HG03575 (cell line): ENCODE measurements around the gene CNGA1.
A peak's percentile ranks its signal among the peaks of the same experiment; 100 is the strongest.

Source experiments
- ATAC-seq: cut with Tn5 transposase; IDR thresholded peaks from one replicate; pipeline ENCODE4 v1.9.1; 2021; ENCODE audit not compliant: unreplicated experiment, insufficient number of reproducible peaks, low FRiP score; ENCODE audit errors: extremely low read depth

The CNGA1 gene

DNA sequence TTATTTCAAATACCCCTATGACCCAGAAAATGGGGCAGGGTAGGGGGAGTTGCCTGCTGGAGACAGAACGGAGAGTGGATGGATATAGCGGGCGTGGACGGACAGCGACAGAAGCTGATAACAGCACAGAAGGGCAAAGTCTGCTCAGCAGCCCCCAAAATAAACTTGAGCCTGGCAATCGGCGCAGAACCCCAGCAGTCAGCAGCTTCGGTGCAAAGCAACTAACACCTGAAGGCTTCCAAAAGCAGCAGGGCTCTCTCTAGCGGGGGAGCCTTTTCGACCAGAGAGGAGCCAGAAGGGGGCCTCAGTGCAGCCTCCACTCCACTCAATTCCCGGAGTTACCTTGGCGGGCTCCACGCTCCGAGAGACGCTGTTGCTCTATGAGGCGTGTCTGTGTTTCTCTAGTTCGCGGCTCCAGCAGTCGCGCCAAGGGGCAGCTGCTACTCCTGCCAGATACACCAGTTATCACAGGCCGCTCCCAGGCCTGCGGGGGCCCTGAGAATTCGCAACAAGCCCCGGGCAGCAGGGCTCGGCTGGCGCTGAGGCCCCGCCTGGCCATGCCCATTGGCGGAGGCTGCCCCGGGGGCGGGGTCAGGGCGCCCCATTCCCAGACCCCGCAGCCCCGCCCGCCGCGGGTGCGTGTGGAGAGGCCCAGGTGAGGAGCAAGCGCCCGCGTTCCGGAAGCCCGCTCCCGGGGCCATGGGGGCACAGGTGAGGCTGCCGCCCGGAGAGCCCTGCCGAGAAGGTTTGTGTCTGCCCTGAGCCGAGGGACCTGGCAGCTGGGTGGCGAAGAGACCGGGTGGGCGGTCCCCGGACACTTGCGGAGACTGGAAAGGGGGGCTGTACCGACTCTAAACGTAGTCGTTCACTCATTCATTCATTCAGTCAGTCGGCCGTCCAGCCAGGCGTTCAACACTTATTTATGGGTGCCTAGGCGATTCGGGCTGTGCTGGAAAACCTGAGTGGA, at the start of gene CNGA1, which contains the start of gene NIPAL1:
CNGA1 (minus strand) TSS at position 541 of the 967 bp plus-strand sequence. CDS start 63,992 bp downstream, outside the sequence.
NIPAL1 (plus strand) TSS at position 632 of the 967 bp plus-strand sequence; CDS start at position 700, 68 bp downstream.
- peak; percentile 60 for ATAC-seq

DNA sequence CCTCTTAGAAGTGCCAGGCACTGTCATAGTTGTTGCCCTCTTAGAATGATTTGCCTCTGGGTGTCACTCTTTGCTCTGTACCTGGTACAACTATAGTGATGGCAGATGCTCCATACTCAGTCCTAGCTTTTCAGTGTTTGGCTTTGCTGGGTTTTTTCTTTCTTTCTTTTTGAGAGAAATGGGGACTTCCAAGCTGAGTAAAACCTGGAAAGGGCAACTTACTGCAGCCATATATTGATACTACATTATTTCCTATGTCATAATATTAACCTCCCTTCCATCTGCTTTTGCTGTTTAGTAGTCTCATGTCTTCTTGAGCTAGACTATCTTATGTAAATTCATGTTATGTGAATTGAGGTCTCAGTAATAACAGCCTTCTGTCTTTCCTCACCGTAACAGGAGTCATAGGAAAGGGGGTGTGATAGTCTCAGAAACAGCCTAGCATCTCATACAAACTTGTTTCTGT, 49.1 kb upstream of the CNGA1 start:
- no peak for ATAC-seq

DNA sequence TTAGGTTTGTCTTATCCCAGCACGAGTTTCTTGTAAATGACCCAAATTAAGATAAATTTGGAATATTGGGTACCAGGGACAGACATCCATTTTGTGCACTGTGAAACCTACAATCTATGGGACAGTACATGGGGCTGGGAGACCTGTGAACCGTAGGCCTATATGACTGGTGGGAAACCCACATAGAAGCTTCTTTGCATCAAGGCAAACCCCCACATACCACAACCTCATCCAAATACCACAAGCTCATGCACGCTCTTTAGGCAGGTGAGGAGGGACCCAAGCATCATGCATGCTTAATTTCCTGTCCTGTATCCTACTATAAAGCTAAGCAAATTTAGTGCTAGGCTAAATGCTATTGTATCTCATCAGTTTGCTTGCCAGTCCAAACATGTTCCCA, 47.9 kb upstream of the CNGA1 start:
- peak; percentile 43 for ATAC-seq

DNA sequence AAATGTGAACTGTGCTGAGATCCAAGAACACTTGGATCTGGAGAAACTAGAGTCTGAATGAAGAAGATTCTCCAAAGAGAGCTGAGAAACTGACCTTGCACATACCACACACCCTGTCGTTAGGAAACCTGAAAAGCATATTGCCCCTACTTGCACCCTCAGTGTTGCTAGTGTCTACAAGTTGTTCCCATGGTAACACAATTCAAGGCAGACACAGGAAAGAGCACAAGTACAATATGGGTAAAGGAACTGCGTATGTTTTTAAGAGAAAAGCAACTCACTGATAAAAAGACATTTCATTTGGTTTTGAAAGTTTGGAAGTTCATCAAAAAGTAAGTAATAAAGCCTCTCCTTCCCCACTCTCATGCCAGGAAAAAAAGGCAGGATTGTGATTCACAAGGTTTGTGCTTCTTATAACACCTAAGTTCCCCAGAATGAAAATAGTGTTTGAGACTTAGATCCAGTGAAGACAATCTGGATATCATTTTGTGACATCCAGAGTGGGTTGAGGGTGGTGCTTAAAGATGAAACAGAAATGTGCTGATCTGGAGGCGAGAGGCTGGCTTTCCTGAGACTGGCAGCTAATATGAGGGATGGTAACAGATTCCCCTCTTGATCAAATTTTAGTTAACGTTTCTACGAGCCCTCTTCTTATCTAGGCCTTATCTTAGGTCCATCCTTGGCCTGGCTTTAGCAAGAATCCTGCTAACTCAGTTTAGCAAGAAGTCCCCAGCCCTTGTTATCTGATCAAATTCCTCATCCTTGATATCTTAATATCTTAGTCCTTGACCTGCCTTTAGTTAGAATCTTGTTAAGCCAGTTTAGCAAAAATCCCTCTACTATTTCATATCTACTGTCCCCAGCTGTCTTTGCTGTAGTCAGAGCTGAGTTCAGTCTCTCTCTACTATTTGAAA, 42.4 kb upstream of the CNGA1 start:
- ATAC-seq, result no peak

DNA sequence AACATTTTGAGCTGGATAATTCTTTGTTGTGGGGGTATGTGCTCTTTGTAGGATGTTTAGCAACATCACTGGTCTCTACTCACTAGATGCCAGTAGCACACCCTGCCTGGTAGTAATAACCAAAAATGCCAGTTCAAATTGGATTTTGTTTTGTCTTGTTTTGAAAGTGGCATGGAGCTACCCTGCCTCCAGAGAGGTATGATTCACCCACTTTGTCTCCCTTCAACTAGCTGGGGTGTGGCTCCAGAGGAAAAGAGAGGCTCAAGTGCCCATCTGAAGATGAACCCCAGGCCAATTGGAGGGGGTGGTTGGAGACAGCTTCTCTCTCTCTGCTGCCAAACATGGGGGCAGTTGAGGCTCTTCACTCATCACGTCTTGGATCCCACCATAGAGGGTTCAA, 34.6 kb upstream of the CNGA1 start:
- no peak for ATAC-seq

DNA sequence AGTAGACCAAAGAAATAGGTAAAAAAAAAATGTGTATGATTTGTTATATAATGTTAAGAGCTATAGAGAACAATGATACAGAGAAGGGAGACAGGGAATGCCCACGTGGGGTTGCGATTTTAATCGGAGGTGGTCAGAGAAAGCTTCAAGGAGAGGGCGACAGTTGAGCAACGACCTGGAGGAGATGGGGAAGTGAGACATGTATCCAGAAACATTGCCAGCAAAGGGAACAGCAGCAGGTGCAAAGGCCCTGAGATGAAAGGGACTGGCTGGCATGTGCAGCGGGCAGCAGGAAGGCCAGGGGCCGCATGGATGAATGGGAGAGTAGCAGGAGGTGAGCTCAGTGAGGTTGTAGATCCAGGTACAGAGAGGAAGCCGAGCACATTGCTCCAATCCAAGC, 33.0 kb upstream of the CNGA1 start:
- no peak for ATAC-seq

DNA sequence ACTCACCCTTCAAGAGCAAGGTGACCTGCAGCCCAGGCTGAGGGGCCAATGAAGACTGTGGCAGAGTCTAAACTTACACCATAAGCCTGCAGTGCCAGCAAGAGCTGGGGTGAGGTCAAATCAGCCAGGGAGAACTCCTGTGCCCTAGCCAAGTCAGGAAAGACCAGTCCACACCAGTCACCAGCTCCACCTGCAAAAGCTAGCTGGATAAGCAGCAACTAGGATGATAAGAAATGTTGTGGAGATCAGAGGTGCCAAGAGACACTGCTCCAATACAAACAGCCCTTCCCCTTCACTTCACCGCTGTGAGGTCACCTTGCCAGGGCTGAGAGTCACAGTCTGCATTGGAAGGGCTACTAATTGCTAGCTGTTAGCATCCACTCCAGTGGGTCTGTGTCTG, 31.4 kb upstream of the CNGA1 start:
- no peak for ATAC-seq

DNA sequence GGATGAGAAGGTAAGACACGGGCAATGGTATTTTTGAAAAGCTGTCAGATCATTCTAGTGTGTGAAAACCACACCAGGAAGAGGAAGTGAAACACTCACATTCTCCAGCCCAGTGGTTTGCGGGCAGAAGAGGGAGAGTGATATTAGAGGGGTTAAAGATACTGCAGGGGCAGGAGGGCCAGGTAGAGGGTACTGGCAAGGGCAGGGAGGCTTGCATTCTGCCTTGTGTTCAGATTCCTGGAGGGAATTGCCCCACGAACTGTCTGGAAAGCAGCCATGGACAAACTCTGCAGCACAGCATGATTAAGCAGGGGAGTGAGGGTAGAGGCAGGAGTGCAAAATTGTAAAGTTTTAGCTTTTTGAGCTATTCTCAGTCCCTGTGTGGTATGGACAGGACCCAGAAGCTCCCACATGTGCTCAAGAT, 31.0 kb upstream of the CNGA1 start:
- peak; percentile 97 for ATAC-seq

DNA sequence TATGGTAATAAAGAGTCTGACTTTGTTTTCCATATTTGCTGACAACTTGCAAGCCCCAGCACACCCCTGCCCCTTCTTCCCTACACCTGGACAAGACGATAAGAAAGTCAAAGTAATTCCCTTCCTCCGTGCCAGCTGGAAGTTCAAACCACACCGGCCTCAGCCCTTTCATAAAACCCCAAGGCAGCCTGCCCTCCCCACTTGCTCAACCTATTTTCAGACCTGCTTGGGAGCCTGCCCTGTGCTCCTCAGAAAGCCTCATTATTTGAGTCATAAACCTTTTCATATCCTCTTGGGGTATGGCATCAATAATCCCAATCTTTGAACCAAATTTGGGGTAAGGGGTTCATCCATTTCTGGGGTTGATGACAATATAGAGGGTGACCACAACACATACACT, 29.6 kb upstream of the CNGA1 start:
- no peak for ATAC-seq

DNA sequence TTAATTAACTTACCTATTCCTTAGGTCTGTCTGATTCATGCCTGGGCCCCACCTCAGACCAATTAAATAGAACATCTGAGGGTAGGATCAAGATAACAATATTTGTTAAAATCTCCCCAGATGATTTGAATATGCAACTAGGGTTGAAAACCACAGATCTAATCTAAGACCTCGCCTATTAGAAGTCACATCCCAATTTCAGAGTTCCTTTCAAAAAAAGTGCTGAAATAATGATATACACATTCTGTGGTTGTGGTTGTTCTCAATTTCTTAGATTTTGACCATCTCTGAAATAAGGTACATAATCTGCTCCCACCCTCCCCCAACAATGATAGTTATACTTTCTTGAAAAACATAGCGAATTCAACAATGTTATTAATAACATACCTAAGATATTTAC, 27.8 kb upstream of the CNGA1 start:
- ATAC-seq, result no peak

DNA sequence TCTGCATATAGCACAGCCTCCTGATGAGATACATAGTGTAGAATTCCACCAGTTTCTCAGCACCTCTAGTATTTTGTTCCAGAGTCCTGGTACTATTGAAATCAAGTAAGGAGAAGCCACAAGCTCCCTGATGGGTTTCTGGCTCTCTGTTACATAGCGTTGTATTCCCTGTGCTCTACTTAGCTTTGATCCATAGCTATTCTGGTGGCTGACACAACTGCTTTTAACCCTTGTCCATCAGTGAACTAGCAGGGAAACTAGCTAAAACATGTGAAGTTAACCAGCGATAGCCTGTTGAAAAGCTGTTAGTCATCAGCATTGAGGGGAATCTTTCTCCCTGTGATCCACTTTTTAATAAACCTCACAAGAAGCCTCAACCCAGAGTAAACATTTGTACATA, 27.0 kb upstream of the CNGA1 start:
- no peak for ATAC-seq

DNA sequence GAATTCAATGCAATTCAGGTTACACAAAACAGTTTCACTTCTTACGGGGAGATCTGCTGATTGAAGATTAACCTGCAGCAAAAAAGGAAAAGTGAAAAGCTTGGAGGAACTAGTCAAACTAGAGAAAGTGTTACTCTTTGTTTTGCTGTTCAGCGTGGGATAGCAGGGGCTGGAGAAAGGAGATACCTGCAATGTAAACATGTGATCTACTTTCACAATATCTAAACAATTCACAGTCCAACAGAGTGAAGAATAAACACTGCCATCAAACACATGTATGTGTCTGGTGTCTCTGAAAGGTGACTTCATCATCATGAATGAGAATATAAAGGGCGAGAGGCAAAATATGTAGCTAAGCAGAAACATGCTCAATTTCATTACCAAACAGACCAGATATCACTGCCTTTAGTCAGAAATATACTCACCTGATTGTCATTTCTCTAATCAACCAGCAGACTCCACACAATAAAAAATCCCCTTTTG, 26.5 kb upstream of the CNGA1 start:
- ATAC-seq, result no peak

DNA sequence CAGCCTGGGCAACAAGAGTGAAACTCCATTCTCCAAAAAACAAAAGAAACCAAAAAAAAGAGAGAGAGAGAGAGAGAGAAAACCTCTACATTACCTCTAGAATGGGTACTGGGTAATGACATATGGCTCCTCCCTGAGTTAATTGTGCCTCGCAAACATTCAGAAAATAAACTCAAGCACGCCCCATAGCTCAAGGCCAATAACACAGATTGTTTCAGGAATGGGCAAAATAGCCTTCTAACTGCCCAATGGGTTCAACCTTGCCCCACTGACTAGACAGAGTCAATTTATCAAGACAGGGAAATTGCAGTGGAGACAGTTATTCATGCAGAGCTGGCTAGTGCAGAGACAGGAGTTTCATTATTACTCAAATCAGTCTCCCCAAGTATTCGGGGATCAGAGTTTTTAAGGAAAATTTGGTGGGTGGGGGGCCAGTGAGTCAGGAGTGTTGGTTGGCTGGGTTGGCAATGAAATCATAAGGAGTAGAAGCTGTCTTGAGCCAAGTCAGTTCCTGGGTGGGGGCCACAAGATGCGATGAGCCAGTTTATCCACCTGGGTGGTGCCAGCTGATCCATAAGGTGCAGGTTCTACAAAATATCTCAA, 25.2 kb upstream of the CNGA1 start:
- ATAC-seq, result no peak

DNA sequence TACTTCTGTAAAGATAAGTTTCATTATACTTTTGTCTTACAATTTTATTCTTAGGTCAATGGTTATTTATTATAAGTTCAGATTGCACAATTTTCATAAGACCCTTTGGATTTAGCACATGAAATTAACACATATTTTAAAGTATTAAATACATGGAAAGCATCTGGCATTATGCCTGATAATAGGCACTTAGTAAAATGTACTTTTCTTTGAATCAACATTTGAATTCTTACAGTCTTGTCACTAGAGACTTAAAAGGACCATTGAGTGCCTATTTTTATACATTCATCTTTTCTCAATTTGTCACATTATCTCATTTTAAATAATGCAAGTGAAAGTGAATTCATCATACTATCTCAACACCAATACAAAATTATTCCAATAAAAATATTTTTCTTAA, 23.1 kb upstream of the CNGA1 start:
- no peak for ATAC-seq

DNA sequence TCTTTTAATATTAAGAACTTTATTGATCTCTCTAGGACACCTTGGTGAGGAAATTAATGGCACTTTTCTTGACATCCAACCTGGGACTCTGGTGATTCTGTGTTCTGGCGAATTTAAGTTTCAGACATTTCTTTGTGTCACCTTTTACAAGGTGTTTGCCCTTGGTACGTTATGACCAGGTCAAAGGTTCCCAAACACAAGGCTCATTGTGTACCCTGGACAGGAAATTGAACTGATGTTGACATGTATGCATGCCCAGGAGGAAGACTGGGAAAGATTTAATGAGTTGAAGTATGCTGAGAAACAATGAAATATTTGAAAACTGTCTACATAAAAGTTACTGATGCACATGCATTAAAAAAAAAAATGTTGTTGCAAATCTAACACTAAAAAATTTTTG, 22.2 kb upstream of the CNGA1 start:
- ATAC-seq, result no peak

DNA sequence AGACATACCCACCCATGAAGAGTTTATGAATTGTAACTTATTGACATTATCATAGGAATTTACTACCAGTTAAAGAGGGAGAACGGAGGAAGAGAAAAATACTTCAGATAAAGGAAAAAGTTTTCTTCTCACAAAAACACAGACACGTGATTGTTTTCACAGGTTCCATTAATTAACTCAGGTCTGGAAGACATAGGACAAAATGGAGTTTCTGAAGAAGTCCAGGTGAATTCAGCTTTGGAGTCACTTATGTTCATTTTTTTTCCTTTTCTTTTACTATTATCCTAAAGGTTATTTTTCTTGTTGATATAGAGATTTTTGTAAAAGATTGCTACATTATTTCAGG, 20.6 kb upstream of the CNGA1 start:
- no peak for ATAC-seq

DNA sequence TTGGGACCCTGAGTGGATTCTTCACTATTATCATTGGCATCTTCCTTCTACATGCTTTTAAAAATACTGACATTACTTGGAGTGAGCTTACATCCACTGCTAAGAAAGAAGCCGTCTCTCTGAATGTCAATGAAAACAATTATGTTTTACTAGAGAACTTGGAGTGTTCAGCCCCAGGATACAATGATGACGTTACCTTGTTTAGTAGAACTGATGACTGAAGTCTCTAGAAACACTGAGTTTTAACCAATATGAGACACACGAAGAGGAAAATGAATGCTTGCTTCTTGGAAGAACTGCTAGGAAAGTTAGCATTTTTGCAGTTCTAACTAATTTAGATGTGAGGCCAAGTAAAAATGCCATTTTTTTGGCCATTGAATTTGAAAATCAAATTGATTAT, 19.5 kb upstream of the CNGA1 start:
- ATAC-seq, result no peak

DNA sequence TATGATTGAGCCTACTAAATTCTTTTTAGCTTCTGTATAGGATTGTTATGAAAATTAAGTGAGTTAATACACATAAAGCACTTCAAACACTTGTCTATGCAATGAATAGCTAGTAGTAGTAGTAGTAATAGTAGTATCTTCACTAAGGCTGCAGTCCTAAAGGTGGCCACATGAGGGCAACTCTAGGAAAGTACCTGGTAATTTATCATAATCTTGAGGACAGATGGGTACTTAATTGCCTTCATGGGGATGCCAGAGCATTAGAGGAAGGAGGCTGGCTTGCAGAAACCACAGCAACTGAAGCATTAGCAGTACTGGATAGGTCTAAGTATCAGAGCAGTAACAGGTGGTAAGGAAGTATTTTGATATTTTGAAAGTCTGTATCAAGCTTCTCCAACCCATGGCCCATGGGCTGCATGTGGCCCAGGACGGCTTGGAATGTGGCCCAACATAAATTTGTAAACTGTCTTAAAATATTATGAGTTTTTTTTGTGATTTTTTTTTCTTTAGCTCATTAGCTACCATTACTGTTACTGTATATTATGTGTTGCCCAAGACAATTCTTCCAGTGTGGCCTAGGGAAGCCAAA, 17.4 kb upstream of the CNGA1 start:
- ATAC-seq, result no peak

DNA sequence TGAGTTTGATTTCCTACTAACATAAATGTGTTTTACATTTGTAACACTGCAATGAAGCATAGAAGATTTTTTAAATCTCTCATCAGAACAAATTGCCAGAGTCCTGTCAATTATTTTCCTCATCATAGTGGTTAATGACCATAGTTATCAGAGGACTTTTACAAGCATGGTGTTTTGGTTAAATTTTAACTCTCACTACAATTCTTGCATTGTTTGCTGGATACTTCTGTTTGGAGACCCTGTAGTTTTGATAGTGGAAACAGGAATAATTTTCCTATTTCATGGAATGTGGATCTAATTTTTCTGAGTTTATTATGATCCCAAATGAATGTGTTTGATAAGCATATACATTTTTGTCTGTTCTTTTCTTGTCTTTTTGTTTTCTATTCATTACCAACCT, 16.9 kb upstream of the CNGA1 start:
- ATAC-seq, result no peak
